Right lobe of liver (tissue), 4 donors: ENCODE measurements around the gene BST1.

ENCODE experiments used
- POLR2A ChIP-seq: fragments of 450-650 bp; IDR thresholded peaks from one replicate; pipeline ENCODE4 v1.6.1; 2017; ENCODE audit warnings: antibody characterized with exemption, mild to moderate bottlenecking
- TF ChIP-seq, protein P1 (sequence below), 4 donors: fragments of 200-600 bp in 3 of 4; fragments of 450-650 bp in 1 of 4; IDR thresholded peaks; one replicate each; pipeline versions ENCODE4 v1.5.1 to v1.8.0; 2016 to 2022; ENCODE audit warnings: antibody characterized with exemption in 4 of 4, mild to moderate bottlenecking in 2 of 4
- donor health status: DM: no; HTN: no; CAD: no.
- donor health status: DM: no; HTN: no; CAD: no.
- donor health status: DM: no; HTN: yes; CAD: no.

DNA sequence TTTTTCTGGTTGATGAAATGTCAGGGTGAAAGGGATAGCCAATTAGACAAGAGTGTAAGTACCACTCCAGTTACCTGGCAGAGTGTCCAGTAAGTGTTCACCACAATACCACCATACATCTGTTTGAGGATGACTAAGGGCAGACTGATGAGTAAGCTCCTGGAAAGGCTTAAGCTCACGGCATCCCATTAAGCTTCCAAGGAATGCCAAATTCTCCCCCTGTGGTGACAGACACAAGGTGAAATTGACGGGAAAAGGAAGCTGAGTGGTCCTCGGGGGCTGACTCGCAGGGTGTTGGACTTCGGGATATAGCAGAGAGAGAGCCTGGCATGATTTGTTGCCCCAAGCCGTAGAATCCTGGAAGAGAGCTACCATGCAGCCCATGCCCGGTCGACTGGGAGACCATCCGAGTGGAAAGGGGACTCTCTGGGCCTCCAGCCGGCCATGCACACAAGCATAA is 7.6 kb upstream of the BST1 start:
- no peak for TF ChIP-seq POLR2A
- TF ChIP-seq, protein P1, sequence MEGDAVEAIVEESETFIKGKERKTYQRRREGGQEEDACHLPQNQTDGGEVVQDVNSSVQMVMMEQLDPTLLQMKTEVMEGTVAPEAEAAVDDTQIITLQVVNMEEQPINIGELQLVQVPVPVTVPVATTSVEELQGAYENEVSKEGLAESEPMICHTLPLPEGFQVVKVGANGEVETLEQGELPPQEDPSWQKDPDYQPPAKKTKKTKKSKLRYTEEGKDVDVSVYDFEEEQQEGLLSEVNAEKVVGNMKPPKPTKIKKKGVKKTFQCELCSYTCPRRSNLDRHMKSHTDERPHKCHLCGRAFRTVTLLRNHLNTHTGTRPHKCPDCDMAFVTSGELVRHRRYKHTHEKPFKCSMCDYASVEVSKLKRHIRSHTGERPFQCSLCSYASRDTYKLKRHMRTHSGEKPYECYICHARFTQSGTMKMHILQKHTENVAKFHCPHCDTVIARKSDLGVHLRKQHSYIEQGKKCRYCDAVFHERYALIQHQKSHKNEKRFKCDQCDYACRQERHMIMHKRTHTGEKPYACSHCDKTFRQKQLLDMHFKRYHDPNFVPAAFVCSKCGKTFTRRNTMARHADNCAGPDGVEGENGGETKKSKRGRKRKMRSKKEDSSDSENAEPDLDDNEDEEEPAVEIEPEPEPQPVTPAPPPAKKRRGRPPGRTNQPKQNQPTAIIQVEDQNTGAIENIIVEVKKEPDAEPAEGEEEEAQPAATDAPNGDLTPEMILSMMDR (IDR thresholded peaks at IDR 0.05): no peak
